ENCODE results near the gene ACSF2.

ACSF2 gene

GRCh38 chr17:50440838-50441829, 15.1 kb downstream of the ACSF2 start:
- no peak for DNase-seq

GRCh38 chr17:50443505-50443974, 17.5 kb downstream of the ACSF2 start:
- DNase-seq: no peak

- no peak for DNase-seq
These were observed 19.1 kb downstream of the ACSF2 start for GRCh38 chr17:50444841-50445715.

- no peak for DNase-seq
These were observed 19.8 kb downstream of the ACSF2 start for GRCh38 chr17:50445730-50446325.

- no peak for DNase-seq
These were observed 22.0 kb downstream of the ACSF2 start for GRCh38 chr17:50447870-50448595.

GRCh38 chr17:50448643-50449042, 22.6 kb downstream of the ACSF2 start:
- DNase-seq: no peak

- no peak for DNase-seq
These were observed 26.1 kb downstream of the ACSF2 start for GRCh38 chr17:50451943-50452629.

GRCh38 chr17:50452630-50453300, 26.7 kb downstream of the ACSF2 start:
- DNase-seq: no peak

- no peak for DNase-seq
These were observed 27.9 kb downstream of the ACSF2 start for GRCh38 chr17:50453901-50454300.

GRCh38 chr17:50457621-50458020, 31.6 kb downstream of the ACSF2 start:
- DNase-seq: no peak

GRCh38 chr17:50458270-50458669, 32.3 kb downstream of the ACSF2 start:
- no peak for DNase-seq

GRCh38 chr17:50458701-50459676, 33.0 kb downstream of the ACSF2 start:
- no peak for DNase-seq

- DNase-seq: peak; percentile 52
These were observed 33.7 kb downstream of the ACSF2 start for GRCh38 chr17:50459756-50460155.

GRCh38 chr17:50460831-50461526, 35.0 kb downstream of the ACSF2 start:
- no peak for DNase-seq

GRCh38 chr17:50461550-50462132, 35.6 kb downstream of the ACSF2 start:
- DNase-seq: no peak

- no peak for DNase-seq
These were observed 36.4 kb downstream of the ACSF2 start for GRCh38 chr17:50462446-50462845.

- DNase-seq: no peak
These were observed 38.1 kb downstream of the ACSF2 start for GRCh38 chr17:50464121-50464520.

- DNase-seq: no peak
These were observed 38.7 kb downstream of the ACSF2 start for GRCh38 chr17:50464736-50465135.

GRCh38 chr17:50465171-50465570, 39.2 kb downstream of the ACSF2 start:
- DNase-seq: no peak
